ENCODE data around the gene EXT2. TPM values are rescaled to one million over a fixed set of nuclear protein-coding genes. Genes with fewer than 3 reads are reported as not detected.

The EXT2 gene
- total and polyA plus RNA-seq, 3 donors from 2014 or later, result 47.5 to 71.2 (median 60.9) TPM

GRCh38 chr11:44266056-44266780 lies 170.7 kb downstream of the EXT2 start:
- Histone ChIP-seq H3K4me1 (peaks cover 13% of the 10 kb centered on the region), H3K27ac (no peak overlapping the region), H3K4me3 (no peak overlapping the region), H3K27me3 (no peaks in the 10 kb centered on the region), H3K9me3 (no peaks in the 10 kb centered on the region), H3K36me3 (ENCODE audit: low read depth, missing control alignments) (no peaks in the 10 kb centered on the region)
- intact Hi-C loops (cut with DNase I; ENCODE audit: low total_unique reads), result no loop called here
- DNase-seq, result no peak
- WGBS, 2 donors, result 86 to 90% methylated on average over 5 to 9 of the region's 9 CpGs
- no peak for TF ChIP-seq POLR2A (IDR thresholded peaks at IDR 0.05)
- no peak for TF ChIP-seq CTCF (IDR thresholded peaks at IDR 0.05)

- TF ChIP-seq CTCF (IDR thresholded peaks at IDR 0.05), result no peak
- TF ChIP-seq POLR2A (IDR thresholded peaks at IDR 0.05), result no peak
- H3K36me3 ChIP-seq (ENCODE audit: low read depth, missing control alignments), result no peaks in the 10 kb centered on the region
These were observed 171.7 kb downstream of the EXT2 start for GRCh38 chr11:44267006-44267749.

GRCh38 chr11:44267750-44268613 lies 172.5 kb downstream of the EXT2 start:
- peaks cover 13% of the 10 kb centered on the region for H3K4me1 ChIP-seq
- no peak for DNase-seq
- no peak overlapping the region for H3K4me3 ChIP-seq
- WGBS, 2 donors, result 88 to 90% methylated on average over 8 of the region's 8 CpGs
- no peak for TF ChIP-seq CTCF (IDR thresholded peaks at IDR 0.05)
- TF ChIP-seq POLR2A (IDR thresholded peaks at IDR 0.05), result no peak
- H3K27ac ChIP-seq, result no peak overlapping the region
- no peaks in the 10 kb centered on the region for H3K9me3 ChIP-seq
- no peaks in the 10 kb centered on the region for H3K36me3 ChIP-seq (ENCODE audit: low read depth, missing control alignments)
- intact Hi-C loops (cut with DNase I; ENCODE audit: low total_unique reads), result no loop called here
- no peaks in the 10 kb centered on the region for H3K27me3 ChIP-seq

More at GRCh38 chr11:44267006-44267749, 171.7 kb downstream of the EXT2 start:
- Histone ChIP-seq H3K27ac (no peak overlapping the region), H3K27me3 (no peaks in the 10 kb centered on the region), H3K4me3 (no peak overlapping the region), H3K9me3 (no peaks in the 10 kb centered on the region), H3K4me1 (peaks cover 13% of the 10 kb centered on the region)
- DNase-seq, result no peak
- 91 to 92% methylated on average over 22 to 24 of the region's 24 CpGs for WGBS, 2 donors
- intact Hi-C loops (cut with DNase I; ENCODE audit: low total_unique reads), result no loop called here

- no peak overlapping the region for H3K27ac ChIP-seq
- 94 to 96% methylated on average over 4 to 5 of the region's 5 CpGs for WGBS, 2 donors
- H3K27me3 ChIP-seq, result no peaks in the 10 kb centered on the region
- no peak for DNase-seq
- TF ChIP-seq CTCF (IDR thresholded peaks at IDR 0.05), result no peak
- H3K9me3 ChIP-seq, result no peaks in the 10 kb centered on the region
- no peaks in the 10 kb centered on the region for H3K36me3 ChIP-seq (ENCODE audit: low read depth, missing control alignments)
- peaks cover 13% of the 10 kb centered on the region for H3K4me1 ChIP-seq
- no peak overlapping the region for H3K4me3 ChIP-seq
- intact Hi-C loops (cut with DNase I; ENCODE audit: low total_unique reads), result no loop called here
These were observed 173.2 kb downstream of the EXT2 start for GRCh38 chr11:44268614-44269080.

Measured in testis (tissue), 3 donors.